ENCODE results near the gene STYXL1.

DNA sequence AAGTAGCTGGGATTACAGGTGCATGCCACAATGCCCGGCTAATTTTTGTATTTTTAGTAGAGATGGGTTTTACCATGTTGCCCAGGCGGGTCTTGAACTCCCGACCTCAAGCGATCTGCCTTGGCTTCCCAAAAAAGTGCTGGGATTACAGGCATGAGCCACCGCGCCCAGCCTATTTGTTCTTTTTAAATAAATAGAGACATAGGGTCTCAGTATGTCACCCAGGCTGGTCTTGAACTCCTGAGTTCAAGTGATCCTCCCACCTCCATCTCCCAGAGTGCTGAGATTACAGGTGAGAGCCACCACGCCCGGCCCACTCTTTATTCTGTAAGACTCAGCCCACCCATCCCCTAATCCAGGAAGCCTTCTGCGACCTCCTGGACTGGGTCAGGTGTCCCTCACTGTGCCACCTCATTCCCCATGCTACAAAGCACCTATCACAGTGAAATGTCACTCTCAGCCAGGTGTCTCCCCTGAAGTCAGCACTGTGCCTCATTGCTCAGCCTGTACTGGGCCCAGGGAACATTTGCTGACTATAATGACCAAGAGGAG is 56.2 kb downstream of the STYXL1 start:
- no peak for TF ChIP-seq POLR2A (IDR thresholded peaks at IDR 0.05)
- TF ChIP-seq, protein P1, sequence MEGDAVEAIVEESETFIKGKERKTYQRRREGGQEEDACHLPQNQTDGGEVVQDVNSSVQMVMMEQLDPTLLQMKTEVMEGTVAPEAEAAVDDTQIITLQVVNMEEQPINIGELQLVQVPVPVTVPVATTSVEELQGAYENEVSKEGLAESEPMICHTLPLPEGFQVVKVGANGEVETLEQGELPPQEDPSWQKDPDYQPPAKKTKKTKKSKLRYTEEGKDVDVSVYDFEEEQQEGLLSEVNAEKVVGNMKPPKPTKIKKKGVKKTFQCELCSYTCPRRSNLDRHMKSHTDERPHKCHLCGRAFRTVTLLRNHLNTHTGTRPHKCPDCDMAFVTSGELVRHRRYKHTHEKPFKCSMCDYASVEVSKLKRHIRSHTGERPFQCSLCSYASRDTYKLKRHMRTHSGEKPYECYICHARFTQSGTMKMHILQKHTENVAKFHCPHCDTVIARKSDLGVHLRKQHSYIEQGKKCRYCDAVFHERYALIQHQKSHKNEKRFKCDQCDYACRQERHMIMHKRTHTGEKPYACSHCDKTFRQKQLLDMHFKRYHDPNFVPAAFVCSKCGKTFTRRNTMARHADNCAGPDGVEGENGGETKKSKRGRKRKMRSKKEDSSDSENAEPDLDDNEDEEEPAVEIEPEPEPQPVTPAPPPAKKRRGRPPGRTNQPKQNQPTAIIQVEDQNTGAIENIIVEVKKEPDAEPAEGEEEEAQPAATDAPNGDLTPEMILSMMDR (IDR thresholded peaks at IDR 0.05): no peak

Data from right lobe of liver (tissue), 4 donors.